GM12891 (cell line): ENCODE data around the gene PARD3.

Source experiments
- DNase-seq: peaks from one replicate; pipeline ENCODE4 v3.0.0; 2011; ENCODE audit warnings: low spot score; ENCODE audit not compliant: insufficient read length
- FAIRE-seq: peaks from 2 replicates; lab custom pipeline; 2011; peaks lifted over from hg19 to GRCh38; lab: Jason Lieb, UNC
- PAX5 ChIP-seq: IDR thresholded peaks from 2 replicates; pipeline ENCODE4 v1.6.1; 2011; ENCODE audit warnings: low read length, moderate library complexity, mild to moderate bottlenecking; ENCODE audit not compliant: insufficient read depth, severe bottlenecking
- POLR2A ChIP-seq: IDR thresholded peaks from 2 replicates; pipeline ENCODE4 v1.6.1; 2011; ENCODE audit warnings: low read depth, low read length, control low read depth
- POLR2AphosphoS5 ChIP-seq: IDR thresholded peaks from 2 replicates; pipeline ENCODE4 v1.6.1; 2011; ENCODE audit warnings: low read depth, low read length, control low read depth
- POU2F2 ChIP-seq: IDR thresholded peaks from 2 replicates; pipeline ENCODE4 v1.6.1; 2011; ENCODE audit warnings: low read depth, mild to moderate bottlenecking, control low read depth, low read length, moderate library complexity
- SPI1 ChIP-seq: IDR thresholded peaks from 2 replicates; pipeline ENCODE4 v1.6.1; 2011; ENCODE audit warnings: low read depth, low read length, control low read depth
- TAF1 ChIP-seq: IDR thresholded peaks from 2 replicates; pipeline ENCODE4 v1.6.1; 2011; ENCODE audit warnings: low read depth, low read length, control low read depth

Gene PARD3

GRCh38 chr10:34177445-34177844 is 637.7 kb downstream of the PARD3 start:
- FAIRE-seq, result no peak
- no peak for TF ChIP-seq POLR2A
- TF ChIP-seq SPI1, result no peak
- no peak for TF ChIP-seq POLR2AphosphoS5
- no peak for TF ChIP-seq TAF1
- no peak for DNase-seq

GRCh38 chr10:34176351-34176750 is 638.7 kb downstream of the PARD3 start:
- no peak for FAIRE-seq
- no peak for TF ChIP-seq POLR2AphosphoS5
- no peak for TF ChIP-seq TAF1
- TF ChIP-seq SPI1, result no peak
- no peak for TF ChIP-seq PAX5
- no peak for TF ChIP-seq POU2F2
- DNase-seq, result no peak

- DNase-seq, result no peak
- no peak for FAIRE-seq
- TF ChIP-seq POLR2AphosphoS5 (no peak), POLR2A (no peak), POU2F2 (no peak), SPI1 (no peak), PAX5 (no peak), TAF1 (no peak)
These were observed 640.0 kb downstream of the PARD3 start for GRCh38 chr10:34175121-34175520.

DNA sequence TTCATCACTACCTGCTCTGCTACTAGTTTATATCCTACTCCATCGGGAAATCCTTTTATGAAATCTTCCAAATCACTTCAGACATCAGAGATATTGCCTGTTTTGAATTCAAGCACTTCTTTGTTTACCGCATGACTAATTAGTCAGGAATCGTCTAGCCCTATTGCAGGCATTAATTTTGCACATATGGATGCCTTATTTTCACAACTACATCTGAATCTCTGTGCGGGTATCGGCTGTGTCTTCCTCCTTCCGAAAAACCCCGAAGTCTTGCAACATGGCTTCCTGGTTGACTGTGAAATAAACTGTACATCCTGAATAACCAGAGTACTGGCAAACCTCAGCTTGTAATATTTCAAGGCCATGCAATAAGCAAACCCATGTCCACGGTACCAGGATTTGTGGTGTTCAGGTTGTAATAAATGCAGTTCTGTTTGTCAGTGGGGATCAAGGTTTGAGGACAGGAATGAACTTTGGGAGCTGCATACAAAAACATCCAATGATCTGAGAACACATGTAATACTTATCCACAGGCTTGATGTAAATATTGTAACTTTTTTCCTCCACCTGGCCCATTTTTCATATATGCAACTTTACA is 642.1 kb downstream of the PARD3 start:
- DNase-seq (no peak), FAIRE-seq (no peak)
- no peak for TF ChIP-seq TAF1

- DNase-seq (no peak), FAIRE-seq (no peak)
- no peak for TF ChIP-seq POLR2AphosphoS5
- no peak for TF ChIP-seq POU2F2
- no peak for TF ChIP-seq TAF1
- TF ChIP-seq SPI1, result no peak
- no peak for TF ChIP-seq PAX5
- TF ChIP-seq POLR2A, result no peak
These were observed 643.1 kb downstream of the PARD3 start for GRCh38 chr10:34171957-34172527.

- FAIRE-seq, result no peak
- TF ChIP-seq POU2F2 (no peak), POLR2A (no peak)
- DNase-seq, result no peak
These were observed 645.4 kb downstream of the PARD3 start for GRCh38 chr10:34169677-34170076.

DNA sequence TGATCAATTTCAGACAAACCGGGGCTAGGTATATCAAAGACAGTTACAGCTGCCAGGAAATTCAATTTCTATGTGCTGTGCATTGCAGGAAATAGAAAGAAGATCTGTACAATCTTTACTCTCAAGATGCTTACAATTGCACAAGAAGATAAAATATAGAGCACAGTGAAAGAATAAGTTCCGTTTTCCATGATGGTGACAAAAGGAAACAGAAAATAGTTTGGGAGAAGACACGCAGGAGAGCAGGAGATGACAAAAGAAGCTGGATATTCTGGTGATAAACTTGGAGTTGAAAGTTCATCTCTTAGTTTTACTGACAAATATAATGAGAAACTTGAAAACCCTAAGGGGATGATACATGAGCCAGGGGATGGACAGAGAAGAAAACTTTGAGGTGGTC is 646.0 kb downstream of the PARD3 start:
- DNase-seq, result no peak
- FAIRE-seq, result no peak
- no peak for TF ChIP-seq POLR2A
- TF ChIP-seq SPI1, result no peak
- TF ChIP-seq TAF1, result no peak
- no peak for TF ChIP-seq POLR2AphosphoS5
- no peak for TF ChIP-seq POU2F2
- TF ChIP-seq PAX5, result no peak

DNA sequence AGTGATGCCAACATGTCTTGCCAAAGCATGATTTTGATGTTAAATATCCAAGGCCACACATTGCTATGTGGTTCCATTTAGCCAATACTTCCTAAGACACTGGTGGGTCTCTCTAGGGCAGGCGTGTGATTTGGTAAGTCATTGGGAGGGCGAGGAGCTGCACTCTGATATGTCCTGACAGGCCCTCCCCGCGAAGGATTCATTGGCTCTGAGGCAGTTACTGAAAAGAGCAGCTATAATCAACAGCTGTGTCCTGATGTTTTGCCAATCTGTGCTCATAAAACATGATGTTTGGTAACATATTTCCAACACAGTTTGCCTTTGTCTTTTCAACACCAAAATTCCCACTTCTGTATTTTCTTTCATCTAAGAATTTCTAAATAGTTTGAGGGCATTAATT is 646.7 kb downstream of the PARD3 start:
- FAIRE-seq, result no peak
- TF ChIP-seq SPI1 (no peak), POLR2AphosphoS5 (no peak), POU2F2 (no peak), POLR2A (no peak), PAX5 (no peak), TAF1 (no peak)
- no peak for DNase-seq

GRCh38 chr10:34166823-34167222 is 648.3 kb downstream of the PARD3 start:
- FAIRE-seq (no peak), DNase-seq (no peak)
- TF ChIP-seq POLR2A (no peak), PAX5 (no peak), TAF1 (no peak), POU2F2 (no peak)

GRCh38 chr10:34166354-34166753 is 648.7 kb downstream of the PARD3 start:
- FAIRE-seq, result no peak
- TF ChIP-seq POU2F2 (no peak), POLR2AphosphoS5 (no peak), POLR2A (no peak), SPI1 (no peak), PAX5 (no peak), TAF1 (no peak)

GRCh38 chr10:34164029-34164428 is 651.1 kb downstream of the PARD3 start:
- no peak for TF ChIP-seq PAX5
- TF ChIP-seq POU2F2, result no peak
- no peak for TF ChIP-seq SPI1
- no peak for TF ChIP-seq POLR2AphosphoS5
- no peak for TF ChIP-seq TAF1
- no peak for TF ChIP-seq POLR2A
- FAIRE-seq (no peak), DNase-seq (no peak)

More at GRCh38 chr10:34166354-34166753, 648.7 kb downstream of the PARD3 start:
- DNase-seq, result no peak
